ENCODE results near the gene TTC27.
"Not testable (repeated sequence)": the region's sequence is repeated elsewhere in the genome, so short reads cannot be mapped to it uniquely, and the experiment has no call there.

Gene TTC27

DNA sequence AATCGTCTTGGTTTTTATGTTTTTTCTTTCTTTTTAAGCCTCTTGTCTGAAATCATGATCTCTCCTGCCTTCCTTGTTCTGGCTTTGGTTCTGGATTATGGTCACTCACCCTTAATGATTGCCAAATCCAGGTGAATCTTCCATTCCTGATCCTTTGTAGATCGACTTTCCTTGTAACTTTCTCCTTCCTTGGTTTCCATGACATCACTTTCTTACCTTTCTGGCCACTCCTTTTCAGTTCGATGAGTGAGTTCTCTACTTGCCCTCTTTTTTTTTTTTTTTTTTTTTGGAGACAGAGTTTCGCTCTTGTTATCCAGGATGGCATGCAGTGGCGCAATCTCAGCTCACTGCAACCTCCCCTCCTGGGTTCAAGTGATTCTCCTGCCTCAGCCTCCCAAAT is 179.8 kb downstream of the TTC27 start:
- DNase-seq (ENCODE audit: low read depth): no peak

- no peak for DNase-seq (ENCODE audit: low read depth)
Observed at GRCh38 chr2:32810909-32811495, 183.2 kb downstream of the TTC27 start.

- no peak for DNase-seq (ENCODE audit: low read depth)
Observed at GRCh38 chr2:32811696-32812095, 183.8 kb downstream of the TTC27 start.

- DNase-seq (ENCODE audit: low read depth): peak; percentile 65
Observed at GRCh38 chr2:32812316-32812715, 184.5 kb downstream of the TTC27 start.

DNA sequence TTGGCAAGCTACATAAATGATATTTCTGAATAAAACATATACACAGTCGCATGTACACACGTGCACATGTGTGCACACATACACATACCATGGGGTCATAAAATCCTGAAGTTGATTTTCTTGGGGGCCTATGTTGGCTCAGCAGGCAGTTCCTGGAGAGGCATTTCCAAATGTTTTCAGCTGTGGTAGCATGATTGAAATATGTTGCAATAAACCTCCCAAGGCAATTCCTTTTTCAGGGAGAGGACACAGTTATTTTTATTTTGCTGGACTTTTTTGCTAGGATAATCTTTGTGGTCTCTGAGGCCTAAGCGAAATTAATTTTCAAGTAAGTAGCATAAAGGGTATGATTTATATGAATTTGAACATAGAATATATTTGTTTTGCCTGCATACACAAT is 192.2 kb downstream of the TTC27 start:
- DNase-seq (ENCODE audit: low read depth): no peak

- no peak for DNase-seq (ENCODE audit: low read depth)
Observed at GRCh38 chr2:32820701-32821100, 192.9 kb downstream of the TTC27 start.

DNA sequence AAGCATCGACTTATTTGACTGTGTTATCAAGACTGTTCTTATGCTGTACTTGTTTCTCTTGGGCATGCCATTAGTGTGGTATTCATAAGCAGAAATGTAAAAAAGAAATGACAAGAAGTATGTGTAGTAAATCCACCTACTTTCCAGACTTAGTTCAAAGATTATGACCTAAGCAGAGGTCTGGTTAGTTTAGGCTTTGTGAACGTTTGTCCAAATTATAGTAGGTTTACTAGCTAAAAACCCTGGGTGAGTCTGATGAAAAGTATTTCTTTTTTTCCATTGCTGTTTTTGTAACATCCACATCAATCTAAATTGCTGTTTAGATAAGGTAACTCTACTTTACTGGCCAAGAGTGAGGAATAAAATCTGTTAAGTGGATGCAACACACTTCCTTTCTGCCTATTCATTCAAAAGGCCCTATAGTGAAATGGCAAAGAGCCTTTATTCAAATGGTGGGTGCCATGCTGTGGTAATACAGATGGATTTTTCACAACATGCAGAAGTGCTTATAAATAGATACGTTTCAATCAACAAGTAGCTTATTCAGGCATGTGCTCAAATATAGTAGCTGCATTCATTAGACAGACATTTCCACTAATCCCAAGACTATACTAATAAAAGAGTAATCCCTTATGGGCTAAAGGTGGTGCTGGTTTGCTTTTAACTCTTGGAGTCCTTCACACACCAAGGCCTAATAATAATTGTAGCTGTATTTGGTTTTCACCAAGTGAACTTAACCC is 196.4 kb downstream of the TTC27 start:
- DNase-seq (ENCODE audit: low read depth): no peak

DNA sequence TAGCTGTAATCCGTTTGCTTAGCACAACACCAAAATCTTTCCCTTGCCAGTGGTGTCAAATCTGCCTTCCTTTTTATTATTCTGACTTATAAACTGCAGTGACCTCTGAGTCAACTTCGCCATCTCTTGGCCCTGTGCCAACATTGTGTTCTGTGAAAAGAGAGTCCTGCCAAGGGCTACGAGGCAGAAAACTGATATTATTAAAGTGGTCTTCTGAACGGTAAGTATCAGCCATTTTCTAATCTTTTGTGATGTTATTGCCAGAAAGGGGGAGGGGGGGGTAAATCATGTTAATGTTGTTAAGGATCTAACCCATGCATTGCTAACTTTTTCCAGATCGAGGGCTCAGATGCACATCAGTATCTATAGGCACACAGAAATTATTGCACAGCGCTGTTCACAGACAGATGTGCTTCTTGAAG is 197.5 kb downstream of the TTC27 start:
- DNase-seq (ENCODE audit: low read depth): no peak

- DNase-seq (ENCODE audit: low read depth): no peak
Observed at GRCh38 chr2:32830196-32830595, 202.3 kb downstream of the TTC27 start.

DNA sequence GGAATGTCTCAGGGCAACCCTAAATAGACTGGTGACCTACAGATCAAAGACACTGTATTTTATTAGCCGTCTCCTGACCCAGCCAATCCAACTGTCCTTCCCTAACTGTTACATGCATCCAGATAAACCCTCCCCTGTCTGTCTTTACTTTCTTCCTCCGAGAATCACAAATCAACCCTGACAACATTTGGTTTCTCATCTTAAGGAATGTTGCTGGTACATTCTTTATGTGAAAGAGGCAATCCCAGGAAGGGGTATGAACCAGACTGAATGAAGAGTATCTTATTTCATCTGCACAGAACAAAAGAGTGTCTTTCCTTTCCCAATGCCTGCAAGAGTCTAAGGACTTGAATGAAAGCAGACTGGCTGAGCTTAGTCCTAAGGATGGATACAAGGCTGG is 205.0 kb downstream of the TTC27 start:
- DNase-seq (ENCODE audit: low read depth): peak; percentile 69

DNA sequence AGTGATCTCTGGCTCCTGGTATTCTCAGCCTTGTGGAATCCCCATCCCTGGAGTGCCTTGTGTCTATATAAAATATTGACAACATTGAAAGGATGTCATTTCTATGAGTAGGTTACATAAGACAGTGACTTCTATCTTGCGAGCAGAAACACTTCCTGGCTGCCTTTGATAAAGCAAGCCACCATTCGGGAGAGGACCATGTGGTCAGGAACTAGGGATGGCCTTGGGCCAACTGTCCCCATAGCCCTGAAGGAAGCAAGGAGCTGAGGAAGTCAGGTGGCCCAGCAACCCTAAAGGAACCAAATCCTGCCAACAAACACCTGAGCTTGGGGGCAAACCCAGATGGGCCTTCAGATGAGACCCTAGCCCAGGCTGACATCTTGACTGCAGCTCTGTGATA is 205.9 kb downstream of the TTC27 start:
- DNase-seq (ENCODE audit: low read depth): no peak

- DNase-seq (ENCODE audit: low read depth): no peak
Observed at GRCh38 chr2:32835148-32835547, 207.3 kb downstream of the TTC27 start.

- DNase-seq (ENCODE audit: low read depth): no peak
Observed at GRCh38 chr2:32836933-32837332, 209.1 kb downstream of the TTC27 start.

DNA sequence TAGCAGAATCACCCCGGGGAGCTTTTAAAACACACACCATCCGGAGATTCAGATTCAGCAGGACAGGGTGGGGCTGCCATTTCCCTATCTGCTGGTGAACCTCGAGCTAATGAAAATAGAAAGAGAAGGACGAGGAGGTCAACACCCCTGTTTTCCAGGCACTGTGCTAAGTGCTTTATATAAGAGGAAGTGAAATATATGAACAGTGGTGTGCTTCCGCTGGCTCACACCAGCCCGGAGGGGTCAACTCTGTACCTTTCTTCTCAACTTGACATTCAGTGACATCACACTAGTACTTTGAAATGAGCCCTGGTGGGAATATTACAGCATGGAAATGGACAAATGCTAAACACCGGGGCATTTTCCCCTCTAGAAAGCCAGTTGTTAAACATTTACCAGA is 210.6 kb downstream of the TTC27 start:
- no peak for DNase-seq (ENCODE audit: low read depth)

- no peak for DNase-seq (ENCODE audit: low read depth)
Observed at GRCh38 chr2:32838949-32839348, 211.1 kb downstream of the TTC27 start.

GRCh38 chr2:32841931-32842898 is 214.4 kb downstream of the TTC27 start:
- no peak for DNase-seq (ENCODE audit: low read depth)

GRCh38 chr2:32843699-32844098 is 215.8 kb downstream of the TTC27 start:
- DNase-seq (ENCODE audit: low read depth): no peak

DNA sequence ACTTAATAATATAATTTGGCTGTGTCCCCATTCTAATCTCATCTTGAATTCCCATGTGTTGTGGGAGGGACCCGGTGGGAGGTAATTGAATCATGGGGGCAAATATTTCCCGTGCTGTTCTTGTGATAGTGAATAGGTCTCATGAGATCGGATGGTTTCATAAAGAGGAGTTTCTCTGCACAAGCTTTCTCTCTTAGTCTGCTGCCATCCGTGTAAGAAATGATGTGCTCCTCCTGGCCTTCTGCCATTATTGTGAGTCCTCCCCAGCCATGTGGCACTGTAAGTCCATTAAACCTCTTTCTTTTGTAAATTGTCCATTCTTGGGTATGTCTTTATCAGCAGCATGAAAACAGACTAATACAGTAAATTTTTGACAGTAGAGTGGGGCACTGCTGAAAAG is 216.4 kb downstream of the TTC27 start:
- no peak for DNase-seq (ENCODE audit: low read depth)

GRCh38 chr2:32846274-32846673 is 218.4 kb downstream of the TTC27 start:
- DNase-seq (ENCODE audit: low read depth): not testable (repeated sequence)

DNA sequence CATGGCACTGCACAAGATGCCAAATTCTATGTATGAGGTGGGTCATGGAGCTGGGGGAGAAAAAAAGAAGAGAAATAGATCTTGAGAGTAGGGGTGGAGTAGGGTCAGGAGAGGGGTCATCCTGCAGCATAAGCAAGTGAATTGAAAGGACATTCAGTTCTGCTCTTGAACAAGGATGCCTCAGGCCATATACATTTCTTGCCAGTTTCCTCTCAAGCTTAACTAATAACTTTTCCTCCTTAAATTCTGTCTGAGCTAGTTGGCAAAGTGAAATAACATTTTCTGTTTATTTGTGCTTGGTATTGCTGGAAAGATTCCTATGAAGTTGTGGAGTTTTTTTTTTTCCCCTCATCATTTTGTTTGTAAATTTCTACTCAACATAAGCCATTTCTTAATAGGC is 219.9 kb downstream of the TTC27 start:
- peak; percentile 68 for DNase-seq (ENCODE audit: low read depth)

DNA sequence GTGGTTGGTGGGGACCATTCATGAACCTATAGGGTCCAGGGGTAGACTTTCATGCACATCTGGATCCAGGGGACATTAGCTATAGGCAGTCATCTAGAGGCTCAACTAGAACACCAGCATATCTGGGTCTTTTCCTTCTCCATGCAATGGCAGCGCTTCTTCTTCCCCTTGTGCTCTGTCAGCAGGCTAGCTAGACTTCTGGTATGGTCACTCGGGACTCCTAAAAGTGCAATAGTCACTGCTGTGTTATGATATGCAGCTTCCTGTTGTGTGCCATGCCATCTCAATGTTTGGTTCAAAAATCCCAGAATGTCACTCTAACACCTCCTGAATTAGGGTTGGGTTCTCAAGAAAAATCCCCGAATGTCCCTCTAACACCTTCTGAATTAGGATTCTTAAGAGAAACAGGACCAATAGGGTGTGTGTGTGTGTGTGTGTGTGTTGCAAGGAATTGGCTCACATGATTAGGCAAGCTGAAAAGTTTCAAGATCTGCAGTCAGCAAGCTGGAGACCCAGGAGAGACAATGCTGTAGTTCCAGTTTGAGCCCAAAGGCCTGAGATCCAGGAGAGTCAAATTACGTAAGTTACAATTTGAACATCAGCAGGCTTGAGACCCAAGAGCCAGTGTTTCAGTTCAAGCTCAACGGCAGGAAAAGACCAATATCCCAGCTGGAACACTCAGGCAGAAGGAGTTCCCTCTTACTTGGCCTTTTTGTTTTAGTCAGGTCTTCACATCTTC is 221.8 kb downstream of the TTC27 start:
- no peak for DNase-seq (ENCODE audit: low read depth)
